NCI-H187 treated with DMSO at 0.1 percent for 48 hours (cell line): Measurements from ENCODE around the gene RNF31.
"Not testable (repeated sequence)": the region's sequence is repeated elsewhere in the genome, so short reads cannot be mapped to it uniquely, and the experiment has no call there.

Experiments
- DNase-seq: peaks from one replicate; lab custom pipeline; 2025; lab: John Stamatoyannopoulos, UW

Gene RNF31

DNA sequence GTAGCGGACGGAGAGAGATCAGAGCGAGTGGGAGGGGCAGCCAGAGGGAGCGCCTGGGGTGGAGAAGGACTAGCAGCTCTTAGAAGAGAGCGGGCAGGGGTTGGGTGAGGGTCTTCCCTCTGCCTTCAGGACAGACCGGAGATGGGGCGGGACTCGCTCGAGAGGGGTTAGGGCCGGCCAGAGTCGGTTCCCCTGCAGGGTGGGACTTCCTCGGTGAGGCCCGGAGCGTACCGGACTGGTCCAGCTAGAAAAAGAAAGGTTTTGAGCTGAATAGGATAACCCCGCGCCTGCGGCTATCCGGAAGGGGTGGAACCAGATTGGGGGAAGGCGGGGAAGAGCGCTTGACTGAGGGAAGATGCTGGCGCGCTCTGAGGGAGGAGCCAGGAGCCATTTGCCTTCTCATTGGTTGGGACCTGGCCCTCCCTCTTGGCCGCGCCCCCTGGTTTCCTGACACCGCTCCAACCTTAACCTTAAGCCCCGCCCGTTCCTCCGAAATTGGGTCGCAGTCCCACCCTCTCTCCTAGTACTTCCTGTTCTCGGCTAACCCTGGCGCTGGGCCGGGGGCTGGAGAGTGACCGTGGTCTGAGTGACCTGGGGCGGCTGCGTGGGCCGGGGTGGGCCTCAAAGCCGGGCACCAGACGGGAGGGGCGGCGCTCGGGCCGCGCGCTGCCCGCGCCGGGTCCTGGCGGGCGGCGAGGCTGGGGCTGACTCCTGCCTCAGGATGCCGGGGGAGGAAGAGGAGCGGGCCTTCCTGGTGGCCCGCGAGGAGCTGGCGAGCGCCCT lies at the start of gene RNF31:
Gene RNF31, plus strand, starts transcription at position 521 of the 783 bp plus-strand sequence. Its CDS starts 201 bp downstream, at position 722.
- peak; percentile 96 for DNase-seq

GRCh38 chr14:24098229-24098926 lies 48.9 kb upstream of the RNF31 start:
- no peak for DNase-seq

GRCh38 chr14:24098927-24099813 lies 48.1 kb upstream of the RNF31 start:
- DNase-seq: no peak

GRCh38 chr14:24100197-24100981 lies 46.9 kb upstream of the RNF31 start:
- DNase-seq: no peak

GRCh38 chr14:24100982-24101494 lies 46.3 kb upstream of the RNF31 start:
- DNase-seq: no peak

- no peak for DNase-seq
These were observed 44.8 kb upstream of the RNF31 start for GRCh38 chr14:24102357-24103048.

GRCh38 chr14:24103451-24103850 lies 43.8 kb upstream of the RNF31 start:
- no peak for DNase-seq

DNA sequence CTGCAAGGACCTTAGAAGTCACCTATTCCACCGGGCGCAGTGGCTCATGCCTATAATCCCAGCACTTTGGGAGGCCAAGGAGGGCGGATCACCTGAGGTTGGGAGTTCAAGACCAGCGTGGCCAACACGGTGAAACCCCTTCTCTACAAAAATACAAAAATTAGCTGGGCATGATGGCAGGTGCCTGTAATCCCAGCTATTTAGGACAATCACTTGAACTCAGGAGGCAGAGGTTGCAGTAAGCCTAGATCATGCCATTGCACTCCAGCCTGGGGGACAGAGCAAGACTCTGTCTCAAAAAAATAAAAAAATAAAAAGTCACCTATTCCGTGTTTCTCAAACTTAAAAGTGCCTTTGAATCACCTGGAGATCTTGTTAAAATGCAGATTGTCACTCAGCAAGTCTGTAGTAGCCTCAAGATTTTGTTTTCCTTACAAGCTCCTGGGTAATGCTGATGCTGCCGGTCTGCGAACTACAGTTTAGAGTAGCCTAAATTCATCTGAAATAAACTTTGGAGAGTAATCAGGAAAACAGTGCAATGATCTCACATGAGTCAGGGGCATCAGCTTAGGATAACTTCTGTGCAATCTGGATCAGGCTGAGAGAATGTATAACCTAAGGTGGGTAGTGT lies 41.6 kb upstream of the RNF31 start:
- not testable (repeated sequence) for DNase-seq

GRCh38 chr14:24106672-24107271 lies 40.5 kb upstream of the RNF31 start:
- no peak for DNase-seq

- no peak for DNase-seq
These were observed 38.9 kb upstream of the RNF31 start for GRCh38 chr14:24108336-24108874.

DNA sequence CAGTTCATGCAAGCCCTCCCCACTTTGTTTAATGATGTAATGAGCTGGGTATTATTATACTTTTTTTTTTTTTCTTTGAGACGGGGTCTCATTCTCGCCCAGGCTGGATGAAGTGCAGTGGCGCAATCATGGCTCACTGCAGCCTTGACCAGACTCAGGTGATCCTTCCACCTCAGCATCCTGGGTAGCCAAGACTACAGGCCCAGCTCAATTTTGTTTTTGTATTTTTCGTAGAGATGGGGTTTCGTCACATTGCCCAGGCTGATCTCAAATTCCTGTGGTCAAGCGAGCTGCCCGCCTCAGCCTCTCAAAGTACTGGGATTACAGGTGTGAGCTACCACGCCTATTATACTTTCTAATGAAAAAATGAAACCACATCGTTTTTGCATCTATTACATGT lies 37.2 kb upstream of the RNF31 start:
- no peak for DNase-seq

DNA sequence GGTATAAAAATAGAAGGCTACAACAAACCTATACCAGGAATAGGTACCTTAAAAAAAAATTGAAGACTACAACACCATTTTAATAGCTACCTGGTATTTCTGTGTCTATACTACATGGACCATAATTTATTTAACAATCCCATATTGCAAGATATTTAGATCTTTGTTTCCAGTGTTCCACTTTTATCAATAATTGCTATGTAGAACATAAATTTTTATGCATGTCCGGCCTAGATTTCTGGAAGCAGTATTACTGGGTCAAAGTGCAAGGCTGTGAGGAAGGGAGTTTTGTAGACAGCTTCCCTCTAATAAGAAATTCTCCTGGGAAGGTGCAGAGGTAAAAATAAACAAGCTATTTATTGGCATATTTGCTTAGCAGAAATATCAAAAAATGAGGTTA lies 36.8 kb upstream of the RNF31 start:
- no peak for DNase-seq

DNA sequence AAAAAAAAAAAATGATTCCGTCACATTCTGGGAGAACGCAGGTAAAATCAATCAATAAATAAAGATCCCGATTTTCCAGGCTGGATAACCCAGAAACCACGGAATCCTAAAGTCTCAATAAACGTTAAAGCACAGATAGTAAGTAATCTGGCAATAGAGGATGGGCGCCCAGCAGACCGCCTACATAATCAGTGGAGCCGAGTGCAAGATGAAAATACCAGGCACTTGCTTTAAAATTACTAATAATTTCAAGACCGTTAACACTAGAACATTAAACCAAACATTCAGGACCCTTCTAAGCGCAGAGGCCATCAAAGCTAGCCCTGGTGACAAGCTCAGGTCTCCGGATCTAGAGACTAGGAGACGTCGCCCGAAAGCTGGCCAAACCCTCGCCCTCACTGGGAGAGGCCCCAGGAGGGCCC lies 33.9 kb upstream of the RNF31 start:
- DNase-seq: no peak

GRCh38 chr14:24113801-24114531 lies 33.3 kb upstream of the RNF31 start:
- peak; percentile 65 for DNase-seq

- peak; percentile 99 for DNase-seq
These were observed 32.5 kb upstream of the RNF31 start, which contains the start of the genes DCAF11 and NRL for GRCh38 chr14:24114532-24115421. Gene DCAF11, plus strand, starts transcription at chr14:24114777. Its CDS starts 818 bp downstream, at chr14:24115595. Gene NRL, minus strand, starts transcription at chr14:24114949. Its CDS starts 32,101 bp downstream, at chr14:24082848.

DNA sequence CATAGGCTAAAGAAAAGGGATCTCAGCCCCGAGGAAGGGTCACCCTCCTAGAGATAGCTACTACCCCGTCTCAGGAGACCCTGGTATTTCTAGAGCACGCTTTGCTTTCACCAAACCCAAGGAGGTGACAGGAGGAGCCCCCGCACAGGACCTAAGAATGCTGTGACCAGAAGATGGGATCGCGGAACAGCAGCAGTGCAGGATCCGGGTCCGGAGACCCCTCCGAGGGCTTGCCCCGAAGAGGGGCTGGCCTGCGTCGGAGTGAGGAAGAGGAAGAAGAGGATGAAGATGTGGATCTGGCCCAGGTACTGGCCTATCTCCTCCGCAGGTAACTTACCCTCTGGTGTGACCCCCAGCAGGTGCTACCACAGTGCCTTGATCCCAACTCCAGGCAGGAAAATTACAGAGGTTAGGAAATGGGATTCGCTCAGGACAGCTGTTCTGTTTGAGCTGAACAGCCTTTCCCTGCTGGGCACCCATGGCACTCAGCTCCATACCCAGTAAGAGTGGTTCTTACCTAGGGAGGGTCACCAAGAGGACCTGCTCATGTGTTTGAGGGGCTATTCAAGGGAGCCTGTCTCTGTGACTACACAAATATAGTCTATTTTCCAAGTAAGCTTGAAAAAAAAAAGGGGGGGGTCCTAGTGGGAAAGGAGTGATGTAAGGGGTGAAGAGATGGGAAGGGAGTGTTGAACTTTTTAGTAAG lies 31.7 kb upstream of the RNF31 start:
- no peak for DNase-seq
